ENCODE results near the gene PPP2R1A. TPM values are rescaled to one million over a fixed set of nuclear protein-coding genes. Genes with fewer than 3 reads are reported as not detected.

The PPP2R1A gene
- polyA plus RNA-seq, result 326 and 447 TPM in 2 replicates

DNA sequence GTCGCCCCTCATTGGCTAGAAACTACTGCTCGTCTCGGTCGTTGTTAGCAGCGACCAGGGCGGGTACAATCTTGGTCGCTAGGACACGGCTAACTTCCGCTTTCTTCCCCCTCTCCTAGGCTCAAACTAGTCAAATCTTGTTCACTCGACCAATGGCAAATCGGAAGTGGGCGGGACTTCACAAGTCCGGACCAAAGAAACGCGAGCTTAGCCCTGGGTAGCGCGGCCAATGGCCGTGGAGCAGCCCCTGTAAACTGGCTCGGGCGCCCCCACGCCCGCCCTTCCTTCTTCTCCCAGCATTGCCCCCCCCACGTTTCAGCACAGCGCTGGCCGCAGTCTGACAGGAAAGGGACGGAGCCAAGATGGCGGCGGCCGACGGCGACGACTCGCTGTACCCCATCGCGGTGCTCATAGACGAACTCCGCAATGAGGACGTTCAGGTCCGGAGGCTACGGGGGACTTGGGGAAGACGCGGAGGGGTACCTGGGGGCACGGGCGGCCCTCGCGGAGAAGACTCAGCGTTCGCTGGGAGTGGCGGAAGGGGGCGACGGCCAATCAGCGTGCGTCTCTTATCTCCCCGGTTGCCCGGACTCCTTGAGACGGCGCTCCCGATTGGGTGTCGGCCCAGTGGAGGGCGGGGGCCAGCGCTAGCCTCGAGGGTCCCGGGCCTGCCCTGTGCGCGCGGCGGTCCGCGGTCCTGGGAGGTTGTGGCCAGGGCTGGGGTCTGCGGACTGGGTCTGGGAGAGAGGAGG lies at the start of gene PPP2R1A:
Gene PPP2R1A, plus strand, starts transcription at position 318 of the 752 bp plus-strand sequence. Its CDS starts 45 bp downstream, at position 363.

DNA sequence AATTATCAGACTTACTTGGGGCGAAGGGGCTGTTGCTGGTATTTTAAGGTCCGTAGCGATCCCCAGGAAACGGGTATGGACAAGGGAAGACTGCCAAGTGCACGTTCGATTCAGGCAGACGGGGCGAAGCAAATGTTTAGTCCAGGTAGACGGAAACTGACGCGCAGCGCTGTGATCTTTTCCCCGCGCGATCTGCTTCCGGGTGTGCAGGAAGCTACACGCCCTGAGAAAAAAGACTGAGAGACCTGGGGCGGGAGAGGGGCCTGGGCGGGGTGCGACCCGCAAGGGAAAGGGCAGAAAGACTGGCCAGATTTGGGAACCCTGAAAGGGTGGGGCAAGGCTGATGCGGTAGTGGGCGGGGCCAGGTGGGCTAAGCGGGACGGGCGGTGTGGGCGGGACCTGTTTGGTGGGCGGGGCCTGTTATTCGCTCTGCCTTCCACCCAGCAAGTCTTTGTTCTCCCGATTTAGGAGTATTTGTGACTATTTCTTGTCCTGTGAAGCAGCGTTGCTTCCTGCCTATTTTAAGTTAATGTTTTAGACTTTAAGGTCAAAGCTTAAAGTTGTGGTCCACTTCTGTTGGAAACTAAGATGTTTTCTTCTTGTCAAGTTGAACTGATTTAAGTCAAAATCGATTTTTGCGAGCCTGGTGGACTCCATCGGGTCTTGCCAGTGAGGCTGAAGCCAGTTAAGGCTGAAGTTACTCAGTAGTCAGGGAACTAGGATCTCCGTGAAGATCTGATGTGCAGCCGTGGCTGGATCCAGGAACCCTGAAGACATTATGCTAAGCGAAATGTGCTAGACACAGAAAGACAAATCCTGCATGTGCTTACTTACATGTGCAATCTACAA lies 18.3 kb upstream of the PPP2R1A start, which contains the start of gene ZNF836:
Gene ZNF836, minus strand, starts transcription at position 301 of the 849 bp plus-strand sequence. CDS start 3,549 bp downstream, outside the sequence.

DNA sequence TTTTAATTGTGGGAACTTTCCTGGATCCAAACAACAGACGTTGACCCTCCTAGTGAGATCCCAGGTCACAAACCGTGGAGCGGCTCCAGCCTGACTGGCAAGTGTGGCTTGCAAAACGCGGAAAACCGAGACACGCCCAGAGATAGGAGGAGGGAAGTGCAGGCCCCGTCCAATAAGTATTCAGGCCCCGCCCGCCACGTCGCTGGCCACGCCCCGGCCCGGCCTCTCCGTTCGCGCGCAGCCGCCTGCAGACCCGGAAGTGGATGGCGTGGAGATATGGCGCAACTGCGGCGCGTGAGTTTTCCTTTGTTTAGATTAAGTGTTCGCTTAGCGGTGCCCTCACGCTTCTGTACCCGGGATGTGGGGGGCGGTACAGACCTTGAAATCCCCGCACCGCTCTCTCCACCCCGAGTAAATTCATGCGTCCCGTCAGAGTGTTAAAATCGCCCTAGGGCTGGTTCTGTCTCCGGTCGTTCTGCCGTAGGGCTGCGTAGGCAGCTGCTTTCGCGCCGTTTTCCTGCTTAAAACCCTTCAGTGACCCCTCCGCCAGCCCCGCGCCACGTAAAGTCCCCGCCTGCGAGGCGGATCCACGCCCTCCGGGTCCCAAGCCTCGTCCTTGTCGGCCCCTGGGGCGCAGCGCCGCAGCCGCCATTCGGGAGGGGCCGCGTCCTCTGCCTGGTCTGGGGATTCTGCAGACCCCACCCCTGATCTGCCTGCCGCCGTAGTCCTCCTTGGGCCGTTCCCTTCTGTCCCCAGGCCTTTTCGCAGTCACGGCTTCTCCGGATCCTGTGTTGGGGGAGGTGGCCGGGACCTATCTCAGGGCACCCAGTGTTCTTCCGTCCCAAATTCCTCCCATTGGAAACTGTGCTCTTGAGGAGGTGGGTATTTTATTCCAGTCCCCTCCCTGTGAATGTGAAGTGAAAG lies 79.7 kb downstream of the PPP2R1A start, which contains the start of gene ZNF766:
Gene ZNF766, plus strand, starts transcription at position 250 of the 924 bp plus-strand sequence. Its CDS starts 27 bp downstream, at position 277.

Other genes with a start within 250 kb of the PPP2R1A start
- 3.0 and 21.1 TPM in 2 replicates for gene ZNF350, start 203.2 kb upstream of the PPP2R1A start, polyA plus RNA-seq
- gene ZNF615, start 181.8 kb upstream of the PPP2R1A start, polyA plus RNA-seq, result 7.7 and 9.0 TPM in 2 replicates
- gene ZNF614, start 161.7 kb upstream of the PPP2R1A start, polyA plus RNA-seq, result 1.5 and 5.6 TPM in 2 replicates
- gene ZNF432, start 141.2 kb upstream of the PPP2R1A start, polyA plus RNA-seq, result 2.0 and 2.8 TPM in 2 replicates
- 6.1 and 9.7 TPM in 2 replicates for gene ZNF841, start 94.3 kb upstream of the PPP2R1A start, polyA plus RNA-seq
- 3.1 and 8.1 TPM in 2 replicates for gene ZNF616, start 50.1 kb upstream of the PPP2R1A start, polyA plus RNA-seq
- 12.4 and 18.1 TPM in 2 replicates for gene ZNF836, start 18.4 kb upstream of the PPP2R1A start, polyA plus RNA-seq
- 2.4 and 11.6 TPM in 2 replicates for gene ZNF766, start 79.5 kb downstream of the PPP2R1A start, polyA plus RNA-seq
- 3.7 and 10.3 TPM in 2 replicates for gene ZNF480, start 107.1 kb downstream of the PPP2R1A start, polyA plus RNA-seq
- 11.7 and 17.8 TPM in 2 replicates for gene ZNF610, start 146.2 kb downstream of the PPP2R1A start, polyA plus RNA-seq
- gene ZNF880, start 179.9 kb downstream of the PPP2R1A start, polyA plus RNA-seq, result 50.3 and 65.8 TPM in 2 replicates
- gene ZNF528, start 207.8 kb downstream of the PPP2R1A start, polyA plus RNA-seq, result 16.5 and 41.8 TPM in 2 replicates
- gene ZNF534, start 239.1 kb downstream of the PPP2R1A start, polyA plus RNA-seq, result 0.73 and 0.85 TPM in 2 replicates

All from Purkinje cell (primary cell).